DND-41 (cell line): ENCODE measurements around the gene FAM114A1.

Experiments used
- EZH2 ChIP-seq: IDR thresholded peaks from 3 replicates; pipeline ENCODE4 v1.6.1; 2012; ENCODE audit warnings: borderline replicate concordance, low read depth, mild to moderate bottlenecking, moderate library complexity, low read length, inconsistent platforms; ENCODE audit not compliant: severe bottlenecking
- TF ChIP-seq, protein P1 (sequence below): IDR thresholded peaks from 2 replicates; pipeline ENCODE4 v1.5.1; 2012; ENCODE audit warnings: borderline replicate concordance, low read length, moderate library complexity, mild to moderate bottlenecking; ENCODE audit not compliant: poor library complexity, severe bottlenecking; ENCODE audit errors: extremely low read depth

DNA sequence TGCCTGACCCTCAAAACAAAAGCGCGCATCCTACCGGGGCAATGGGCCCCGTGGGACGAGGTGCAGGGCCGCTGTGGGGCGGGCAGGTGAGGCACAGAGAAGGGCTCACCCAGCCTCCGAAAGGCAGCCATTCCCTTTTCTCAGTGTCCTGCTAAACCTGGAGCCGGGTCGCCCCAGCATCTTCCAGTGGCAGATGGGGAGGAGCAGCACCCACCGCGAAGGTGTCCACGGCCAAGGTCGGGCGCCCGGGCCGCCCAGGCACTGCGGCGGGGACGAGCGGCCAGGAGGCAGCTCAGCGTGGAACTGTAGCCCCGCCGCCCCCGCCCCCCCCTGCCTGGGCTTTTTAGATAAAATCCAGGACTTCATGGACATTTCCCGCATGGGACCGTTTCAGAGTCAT lies 43.8 kb upstream of the FAM114A1 start:
- TF ChIP-seq, protein P1, sequence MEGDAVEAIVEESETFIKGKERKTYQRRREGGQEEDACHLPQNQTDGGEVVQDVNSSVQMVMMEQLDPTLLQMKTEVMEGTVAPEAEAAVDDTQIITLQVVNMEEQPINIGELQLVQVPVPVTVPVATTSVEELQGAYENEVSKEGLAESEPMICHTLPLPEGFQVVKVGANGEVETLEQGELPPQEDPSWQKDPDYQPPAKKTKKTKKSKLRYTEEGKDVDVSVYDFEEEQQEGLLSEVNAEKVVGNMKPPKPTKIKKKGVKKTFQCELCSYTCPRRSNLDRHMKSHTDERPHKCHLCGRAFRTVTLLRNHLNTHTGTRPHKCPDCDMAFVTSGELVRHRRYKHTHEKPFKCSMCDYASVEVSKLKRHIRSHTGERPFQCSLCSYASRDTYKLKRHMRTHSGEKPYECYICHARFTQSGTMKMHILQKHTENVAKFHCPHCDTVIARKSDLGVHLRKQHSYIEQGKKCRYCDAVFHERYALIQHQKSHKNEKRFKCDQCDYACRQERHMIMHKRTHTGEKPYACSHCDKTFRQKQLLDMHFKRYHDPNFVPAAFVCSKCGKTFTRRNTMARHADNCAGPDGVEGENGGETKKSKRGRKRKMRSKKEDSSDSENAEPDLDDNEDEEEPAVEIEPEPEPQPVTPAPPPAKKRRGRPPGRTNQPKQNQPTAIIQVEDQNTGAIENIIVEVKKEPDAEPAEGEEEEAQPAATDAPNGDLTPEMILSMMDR, result no peak
- TF ChIP-seq EZH2, result no peak
